Mesothelial cell of epicardium (in vitro differentiated cells): ENCODE measurements around the gene CGA. TPM values are rescaled to one million over a fixed set of nuclear protein-coding genes. Genes with fewer than 3 reads are reported as not detected.

Experiments
- DNase-seq, 2 experiments: peaks; one replicate each; pipeline ENCODE4 v3.0.0; 2021; ENCODE audit warnings: low spot score in 2 of 2; ENCODE audit not compliant: unreplicated experiment in 2 of 2
- H3K27ac Mint-ChIP-seq: 2 replicates; pipeline ENCODE4 v1.8.0; 2021; ENCODE audit warnings: mixed read lengths
- H3K27me3 Mint-ChIP-seq: 2 replicates; pipeline ENCODE4 v1.8.0; 2021; ENCODE audit warnings: low read depth, mixed read lengths
- H3K36me3 Mint-ChIP-seq: 2 replicates; pipeline ENCODE4 v1.8.0; 2021; ENCODE audit warnings: mixed read lengths
- H3K4me1 Mint-ChIP-seq: 2 replicates; pipeline ENCODE4 v1.8.0; 2021; ENCODE audit warnings: mixed read lengths
- H3K4me3 Mint-ChIP-seq: 2 replicates; pipeline ENCODE4 v1.8.0; 2021; ENCODE audit warnings: mild to moderate bottlenecking, moderate library complexity, mixed read lengths
- H3K9me3 Mint-ChIP-seq: 2 replicates; pipeline ENCODE4 v1.8.0; 2021; ENCODE audit warnings: mixed read lengths
- CTCF ChIP-seq: fragments of 200-600 bp; sonication (generic); IDR thresholded peaks from one replicate; pipeline ENCODE4 v1.5.0; 2021; ENCODE audit warnings: antibody characterized with exemption; ENCODE audit not compliant: unreplicated experiment
- total RNA-seq: library from RNA; stranded (reverse); gene quantifications from 3 replicates; pipeline ENCODE4 v1.2.1, GENCODE V29; 2021

CGA gene
- total RNA-seq, 1 donor from 2014 or later, result not detected

GRCh38 chr6:87066449-87067333 is 28.2 kb downstream of the CGA start:
- peak; percentile 61 for TF ChIP-seq CTCF
- no peak overlapping the region for H3K27ac Mint-ChIP-seq
- peaks cover 4% of the 10 kb centered on the region for H3K27me3 Mint-ChIP-seq
- H3K4me3 Mint-ChIP-seq, result peak overlapping the region; percentile 35
- peaks cover 6% of the 10 kb centered on the region for H3K4me1 Mint-ChIP-seq
- peak in 1 of 2 experiments; percentile 46 for DNase-seq
- no peaks in the 10 kb centered on the region for H3K9me3 Mint-ChIP-seq
- no peaks in the 10 kb centered on the region for H3K36me3 Mint-ChIP-seq

GRCh38 chr6:87065117-87065516 is 29.8 kb downstream of the CGA start:
- peaks cover 4% of the 10 kb centered on the region for H3K27me3 Mint-ChIP-seq
- DNase-seq, result no peak
- no peak overlapping the region for H3K27ac Mint-ChIP-seq
- H3K4me3 Mint-ChIP-seq, result no peak overlapping the region
- peaks cover 6% of the 10 kb centered on the region for H3K4me1 Mint-ChIP-seq
- no peaks in the 10 kb centered on the region for H3K36me3 Mint-ChIP-seq
- no peak for TF ChIP-seq CTCF
- H3K9me3 Mint-ChIP-seq, result no peaks in the 10 kb centered on the region

- H3K4me3 Mint-ChIP-seq, result no peak overlapping the region
- H3K4me1 Mint-ChIP-seq, result no peaks in the 10 kb centered on the region
- H3K27ac Mint-ChIP-seq, result no peak overlapping the region
- no peaks in the 10 kb centered on the region for H3K36me3 Mint-ChIP-seq
- H3K9me3 Mint-ChIP-seq, result no peaks in the 10 kb centered on the region
- H3K27me3 Mint-ChIP-seq, result peaks cover 4% of the 10 kb centered on the region
- no peak for DNase-seq
- no peak for TF ChIP-seq CTCF
Measured at GRCh38 chr6:87059943-87060342, 35.0 kb downstream of the CGA start.

- no peak for DNase-seq
- Mint-ChIP-seq H3K4me3 (no peak overlapping the region), H3K9me3 (no peaks in the 10 kb centered on the region), H3K27ac (no peak overlapping the region), H3K36me3 (no peaks in the 10 kb centered on the region), H3K4me1 (no peaks in the 10 kb centered on the region), H3K27me3 (peaks cover 15% of the 10 kb centered on the region)
- no peak for TF ChIP-seq CTCF
Measured at GRCh38 chr6:87054143-87054833, 40.6 kb downstream of the CGA start.

GRCh38 chr6:87053312-87053711 is 41.6 kb downstream of the CGA start:
- Mint-ChIP-seq H3K4me1 (no peaks in the 10 kb centered on the region), H3K27ac (no peak overlapping the region), H3K27me3 (peaks cover 24% of the 10 kb centered on the region), H3K4me3 (no peak overlapping the region), H3K36me3 (no peaks in the 10 kb centered on the region), H3K9me3 (no peaks in the 10 kb centered on the region)
- no peak for TF ChIP-seq CTCF
- DNase-seq, result no peak
